ENCODE measurements around the gene ATF4.

Gene ATF4

GRCh38 chr22:39510529-39511149 lies 9.7 kb upstream of the ATF4 start:
- peaks cover 97% of the 10 kb centered on the region for H3K36me3 ChIP-seq (ENCODE audit: insufficient read depth, low read length)
- no peaks in the 10 kb centered on the region for H3K9me2 ChIP-seq (ENCODE audit: low read depth, low read length)
- no peaks in the 10 kb centered on the region for H3F3A ChIP-seq (ENCODE audit: insufficient read depth, low read length)
- no peaks in the 10 kb centered on the region for H4K20me1 ChIP-seq (ENCODE audit: insufficient read depth, low read length)
- H3K27me3 ChIP-seq (ENCODE audit: insufficient read depth, low read length) = no peaks in the 10 kb centered on the region
- H3K4me1 ChIP-seq (ENCODE audit: insufficient read depth, low read length, severe bottlenecking) = peaks cover 5% of the 10 kb centered on the region
- H3K79me2 ChIP-seq (ENCODE audit: insufficient read depth, low read length) = peaks cover 12% of the 10 kb centered on the region; the same call in 1 of the 2 replicates
- H2AFZ ChIP-seq (ENCODE audit: low read length) = no peak overlapping the region
- H3K9ac ChIP-seq (ENCODE audit: low read length) = no peak overlapping the region
- no peak for TF ChIP-seq CTCF (IDR thresholded peaks at IDR 0.05; ENCODE audit: low read length)
- TF ChIP-seq EZH2 (IDR thresholded peaks at IDR 0.05; ENCODE audit: borderline replicate concordance, low read length) = no peak
- no peak overlapping the region for H3K4me3 ChIP-seq (ENCODE audit: low read depth, low read length, poor library complexity, severe bottlenecking)
- no peak overlapping the region for H3K27ac ChIP-seq (ENCODE audit: low read depth, low read length, poor library complexity, severe bottlenecking)
- H3K4me2 ChIP-seq (ENCODE audit: low read length) = no peak overlapping the region
- no peaks in the 10 kb centered on the region for H3K9me3 ChIP-seq (ENCODE audit: low read length)

- H3K9me3 ChIP-seq (ENCODE audit: low read length) = no peaks in the 10 kb centered on the region
- no peak overlapping the region for H3K27ac ChIP-seq (ENCODE audit: low read depth, low read length, poor library complexity, severe bottlenecking)
- no peaks in the 10 kb centered on the region for H4K20me1 ChIP-seq (ENCODE audit: insufficient read depth, low read length)
- H3K79me2 ChIP-seq (ENCODE audit: insufficient read depth, low read length) = peaks cover 12% of the 10 kb centered on the region; the same call in 1 of the 2 replicates
- H3F3A ChIP-seq (ENCODE audit: insufficient read depth, low read length) = no peaks in the 10 kb centered on the region
- H3K4me2 ChIP-seq (ENCODE audit: low read length) = no peak overlapping the region
- H3K9me2 ChIP-seq (ENCODE audit: low read depth, low read length) = no peaks in the 10 kb centered on the region
- peaks cover 97% of the 10 kb centered on the region for H3K36me3 ChIP-seq (ENCODE audit: insufficient read depth, low read length)
- H3K4me1 ChIP-seq (ENCODE audit: insufficient read depth, low read length, severe bottlenecking) = peaks cover 9% of the 10 kb centered on the region
- H3K4me3 ChIP-seq (ENCODE audit: low read depth, low read length, poor library complexity, severe bottlenecking) = no peak overlapping the region
- no peaks in the 10 kb centered on the region for H3K27me3 ChIP-seq (ENCODE audit: insufficient read depth, low read length)
- TF ChIP-seq CTCF (IDR thresholded peaks at IDR 0.05; ENCODE audit: low read length) (no peak), EZH2 (IDR thresholded peaks at IDR 0.05; ENCODE audit: borderline replicate concordance, low read length) (no peak)
- no peak overlapping the region for H2AFZ ChIP-seq (ENCODE audit: low read length)
- no peak overlapping the region for H3K9ac ChIP-seq (ENCODE audit: low read length)
These were observed 9.1 kb upstream of the ATF4 start for GRCh38 chr22:39511226-39511625.

- Histone ChIP-seq H3K27ac (ENCODE audit: low read depth, low read length, poor library complexity, severe bottlenecking) (no peak overlapping the region), H3K9me3 (ENCODE audit: low read length) (no peaks in the 10 kb centered on the region), H3K9ac (ENCODE audit: low read length) (no peak overlapping the region), H3K79me2 (ENCODE audit: insufficient read depth, low read length) (peaks cover 12% of the 10 kb centered on the region; the same call in 1 of the 2 replicates), H3K36me3 (ENCODE audit: insufficient read depth, low read length) (peaks cover 97% of the 10 kb centered on the region), H3K27me3 (ENCODE audit: insufficient read depth, low read length) (no peaks in the 10 kb centered on the region), H2AFZ (ENCODE audit: low read length) (no peak overlapping the region), H3K4me3 (ENCODE audit: low read depth, low read length, poor library complexity, severe bottlenecking) (no peak overlapping the region), H3F3A (ENCODE audit: insufficient read depth, low read length) (no peaks in the 10 kb centered on the region), H4K20me1 (ENCODE audit: insufficient read depth, low read length) (no peaks in the 10 kb centered on the region), H3K4me2 (ENCODE audit: low read length) (no peak overlapping the region), H3K9me2 (ENCODE audit: low read depth, low read length) (no peaks in the 10 kb centered on the region), H3K4me1 (ENCODE audit: insufficient read depth, low read length, severe bottlenecking) (peaks cover 9% of the 10 kb centered on the region)
- TF ChIP-seq CTCF (IDR thresholded peaks at IDR 0.05; ENCODE audit: low read length) (no peak), EZH2 (IDR thresholded peaks at IDR 0.05; ENCODE audit: borderline replicate concordance, low read length) (no peak)
These were observed 8.3 kb upstream of the ATF4 start for GRCh38 chr22:39512026-39512425.

All from OCI-LY1 (cell line).